HK-2 (cell line): ENCODE results near the gene LRRC15.

Experiments used
- DNase-seq: peaks from one replicate; pipeline ENCODE4 v3.0.0-alpha.2; 2018; ENCODE audit not compliant: unreplicated experiment

Gene LRRC15

DNA sequence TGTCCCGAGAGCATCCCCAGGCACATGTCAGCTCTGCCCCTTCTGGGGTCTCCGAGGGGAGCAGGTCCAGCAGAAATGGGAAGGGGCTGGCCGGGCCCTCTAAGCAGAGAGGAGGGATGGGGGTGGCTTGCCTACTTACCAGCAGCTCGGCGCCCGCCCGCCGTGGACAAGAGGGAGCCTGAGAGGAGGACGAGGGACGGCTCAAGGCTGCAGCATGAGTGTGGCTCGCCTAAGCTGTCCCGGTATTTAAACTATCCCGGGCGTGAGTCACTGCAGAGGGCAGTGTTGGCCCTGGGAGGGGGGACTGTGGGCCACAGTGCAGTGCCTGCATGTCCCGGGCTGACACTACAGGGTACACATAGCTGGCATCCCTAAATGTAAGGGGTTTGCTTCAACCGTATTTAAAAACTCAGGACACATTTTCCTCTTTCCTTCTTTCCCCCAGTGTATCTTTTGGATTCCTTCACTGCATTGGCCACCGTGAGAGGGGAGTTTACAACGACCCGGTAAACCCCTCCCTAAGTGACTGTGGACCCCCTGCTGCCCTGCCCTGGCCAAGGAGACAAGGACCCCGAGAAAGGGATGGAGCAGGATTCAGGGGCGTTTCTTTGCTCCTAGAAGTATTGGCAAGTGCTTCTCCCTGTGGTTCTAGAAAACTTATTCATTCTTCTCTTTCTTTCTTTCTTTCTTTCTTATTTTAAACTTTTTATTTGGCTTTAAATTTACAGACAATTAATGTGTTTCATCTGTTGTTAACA lies at the start of gene LRRC15:
LRRC15 (minus strand) TSS at position 222 of the 758 bp plus-strand sequence. CDS start 8,700 bp downstream, outside the sequence.
- peak; percentile 47 for DNase-seq

DNA sequence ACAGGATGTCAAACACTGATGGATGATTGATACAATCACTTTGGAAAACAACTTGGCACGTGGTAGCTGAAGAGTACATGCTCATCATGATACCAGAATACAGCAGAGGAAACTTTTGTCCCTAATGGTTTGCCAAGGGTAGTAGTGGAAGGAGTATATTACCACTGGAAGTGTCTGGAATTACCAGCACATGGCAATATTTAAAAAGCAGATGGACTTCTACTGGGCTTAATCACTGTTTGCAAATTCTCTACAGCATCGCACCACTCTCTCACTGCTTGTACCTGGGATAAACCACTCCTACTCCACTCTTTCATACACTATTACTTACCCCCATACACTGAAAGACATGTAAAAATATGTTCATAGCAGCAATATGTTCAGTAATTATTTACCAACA lies 49.1 kb upstream of the LRRC15 start:
- DNase-seq, result no peak

DNA sequence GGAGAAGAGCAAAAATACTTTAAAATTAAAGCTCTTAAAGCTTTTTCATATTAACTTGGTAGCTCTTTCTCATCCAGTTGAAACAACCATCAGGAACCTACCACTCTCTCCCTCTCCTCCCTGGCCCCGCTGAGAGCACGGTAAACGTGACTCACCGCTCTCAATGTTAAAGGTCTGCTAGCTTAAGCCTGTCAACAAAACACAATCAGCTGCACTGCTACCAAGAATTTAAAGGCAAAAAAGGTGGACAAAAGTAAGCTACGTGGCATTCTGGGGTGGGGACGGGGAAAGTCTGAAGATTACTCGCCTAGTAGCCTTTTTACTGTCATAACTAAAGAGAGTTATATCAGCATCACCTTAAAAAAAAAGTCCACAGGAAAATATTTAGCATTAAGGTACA lies 37.9 kb upstream of the LRRC15 start:
- peak; percentile 46 for DNase-seq

DNA sequence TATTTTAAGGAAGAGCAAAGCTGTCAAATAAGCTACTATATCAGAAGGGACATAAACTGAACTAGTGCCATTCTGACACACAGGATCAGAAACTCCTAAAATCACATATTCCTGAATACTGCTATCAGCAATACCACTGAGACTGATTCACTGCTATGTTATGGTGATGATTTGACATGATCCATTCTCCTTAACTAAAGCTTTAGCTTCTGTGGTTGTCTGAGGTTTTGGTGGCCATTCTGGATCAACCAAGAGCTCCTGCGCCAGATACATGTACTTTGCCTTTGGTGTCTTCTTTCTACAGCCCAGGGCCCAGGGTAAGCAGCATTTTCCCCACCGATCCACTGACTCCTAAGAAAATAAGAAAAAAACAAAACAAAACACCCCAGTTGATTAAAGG lies 36.2 kb upstream of the LRRC15 start:
- no peak for DNase-seq

DNA sequence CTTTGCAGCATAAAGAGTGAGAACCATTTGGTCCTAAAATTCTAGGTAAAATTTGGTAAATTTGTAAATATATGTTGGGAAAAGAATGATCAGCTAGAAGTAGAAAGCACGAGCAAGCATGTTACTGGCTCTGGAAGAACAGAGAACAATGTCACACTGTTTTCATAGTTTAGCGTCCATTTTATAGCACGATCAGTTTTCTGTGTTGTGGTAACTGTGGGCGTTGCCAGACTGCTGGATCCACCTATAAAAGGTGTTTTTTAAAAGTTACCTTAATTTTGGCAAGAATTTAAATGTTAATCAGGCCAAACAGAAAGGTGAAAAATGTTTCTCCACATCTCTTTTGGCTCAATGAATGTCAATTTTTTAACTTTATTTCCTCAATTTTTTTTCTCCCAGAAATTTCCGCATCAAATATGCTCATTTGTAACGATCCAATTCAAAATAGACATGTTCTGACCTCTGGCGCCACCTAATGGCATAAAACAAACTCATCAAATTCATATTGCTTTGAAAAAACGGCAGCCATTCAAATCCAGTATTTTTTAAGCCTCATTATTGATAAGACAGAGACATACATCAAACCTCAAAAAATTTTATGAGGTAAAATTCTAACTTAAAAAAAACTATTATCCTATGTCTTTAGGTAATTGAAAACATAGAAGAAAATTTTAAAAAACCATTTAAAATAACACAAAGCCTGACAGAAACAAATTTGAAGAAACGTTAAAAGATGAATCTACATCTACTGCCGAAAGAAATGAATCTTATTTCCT lies 35.0 kb upstream of the LRRC15 start:
- DNase-seq, result no peak

DNA sequence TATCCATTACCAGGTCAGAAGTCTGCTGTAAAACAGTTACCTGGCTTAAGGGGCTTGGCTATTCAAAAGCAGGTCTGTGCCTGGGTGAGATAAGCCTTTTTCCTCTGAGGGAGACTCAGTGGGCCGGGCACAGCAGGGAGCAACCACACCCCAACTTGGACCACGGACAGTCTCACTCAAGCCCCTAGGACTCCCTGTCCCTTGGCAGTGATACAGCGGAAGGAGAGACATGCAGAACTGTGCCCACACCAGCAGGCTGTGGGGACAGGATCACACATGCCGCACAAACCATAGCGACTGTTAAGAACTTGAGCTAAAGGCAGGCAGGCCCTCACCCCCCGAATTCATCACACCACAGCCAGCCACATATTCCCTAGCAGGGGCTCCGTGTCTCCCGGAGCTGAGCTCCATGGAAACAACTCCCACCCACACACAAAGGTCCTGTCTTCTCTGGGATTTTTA lies 32.4 kb upstream of the LRRC15 start:
- DNase-seq, result no peak

DNA sequence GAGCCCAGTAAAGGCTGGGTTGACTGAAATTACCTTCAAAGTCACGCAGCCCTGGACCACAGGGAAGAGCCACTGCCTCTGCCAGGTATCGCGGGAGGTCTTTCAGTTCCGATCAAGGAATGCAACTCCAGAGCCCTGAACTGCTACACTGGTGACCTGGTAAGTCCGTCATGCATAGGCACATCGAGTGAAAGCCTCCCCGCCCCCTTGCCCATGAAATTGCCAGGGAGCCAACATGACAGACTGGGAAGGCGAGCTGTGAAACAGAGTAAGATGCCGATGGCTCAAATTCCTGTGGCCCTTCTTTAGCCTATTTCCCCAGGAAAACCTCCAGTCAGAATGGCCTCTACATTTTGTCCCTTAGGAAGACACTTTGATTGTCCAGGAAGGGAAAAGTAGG lies 31.8 kb upstream of the LRRC15 start:
- no peak for DNase-seq

DNA sequence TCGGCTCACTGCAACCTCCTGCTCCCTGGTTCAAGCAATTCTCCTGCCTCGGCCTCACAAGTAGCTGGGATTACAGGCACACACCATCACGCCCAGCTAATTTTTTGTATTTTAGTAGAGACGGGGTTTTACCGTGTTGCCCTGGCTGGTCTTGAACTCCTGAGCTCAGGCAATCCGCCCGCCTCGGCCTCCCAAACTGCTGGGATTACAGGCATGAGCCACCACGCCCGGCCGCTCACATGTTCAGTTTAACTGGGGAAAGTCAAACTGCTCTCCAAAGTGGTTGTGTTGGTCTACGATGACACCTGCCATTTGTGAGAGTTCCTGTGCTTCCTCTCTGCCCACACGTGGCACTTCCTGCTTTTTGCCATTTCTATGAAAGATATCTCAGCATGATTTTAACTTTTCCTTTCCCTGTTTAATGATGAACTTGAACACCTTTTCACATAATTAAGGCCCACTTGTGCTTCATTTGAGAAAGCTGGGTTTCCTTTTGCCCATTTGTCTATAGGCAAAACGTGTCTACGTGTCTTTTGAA lies 30.4 kb upstream of the LRRC15 start:
- DNase-seq, result no peak

DNA sequence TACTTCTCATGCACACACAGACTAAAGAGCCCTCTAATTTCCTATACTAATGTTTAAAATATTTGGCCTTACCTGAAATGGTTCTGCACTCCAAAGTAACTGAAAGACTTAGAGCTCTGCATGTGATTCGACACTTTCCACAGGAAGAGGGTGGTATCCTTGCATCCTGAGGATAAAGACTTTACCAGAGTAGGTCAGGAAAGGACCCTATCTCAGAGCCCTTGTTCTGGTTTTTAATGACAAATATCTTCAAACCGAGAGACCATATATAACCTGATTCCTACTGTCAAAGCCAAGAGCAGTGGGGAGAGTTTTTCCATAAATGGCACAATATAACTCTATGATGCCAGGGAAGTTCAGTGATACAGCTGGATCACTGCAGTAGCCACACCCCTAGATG lies 29.6 kb upstream of the LRRC15 start, which contains the start of gene GP5:
GP5 (minus strand) TSS at position 101 of the 400 bp plus-strand sequence. CDS start 984 bp downstream, outside the sequence.
- DNase-seq, result no peak

DNA sequence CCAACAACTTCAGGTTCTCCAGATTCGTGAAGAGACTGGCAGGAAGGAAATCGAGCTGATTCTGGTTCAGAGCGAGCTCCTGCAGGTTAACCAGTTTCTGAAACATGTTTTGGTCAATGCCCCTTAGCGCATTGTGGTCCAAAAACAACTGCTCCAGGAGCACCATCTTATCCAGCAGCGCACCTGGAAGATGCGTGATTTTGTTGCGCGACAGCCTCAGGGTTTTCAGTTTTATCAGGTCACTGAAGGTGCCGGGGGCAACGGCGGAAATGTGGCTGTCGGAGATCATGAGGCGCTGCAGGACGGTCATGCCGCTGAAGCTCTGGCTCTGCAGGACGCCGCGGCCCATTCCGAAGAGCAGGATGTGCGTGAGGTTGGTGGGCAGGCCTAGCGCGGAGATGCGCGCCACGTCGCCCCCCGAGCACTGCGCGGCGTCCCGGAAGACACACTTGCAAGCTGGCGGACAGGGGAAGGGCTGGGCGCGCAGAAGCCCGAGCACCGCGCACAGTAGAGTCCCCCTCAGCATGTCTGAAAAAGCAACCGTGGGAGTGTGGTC lies 28.3 kb upstream of the LRRC15 start:
- no peak for DNase-seq

DNA sequence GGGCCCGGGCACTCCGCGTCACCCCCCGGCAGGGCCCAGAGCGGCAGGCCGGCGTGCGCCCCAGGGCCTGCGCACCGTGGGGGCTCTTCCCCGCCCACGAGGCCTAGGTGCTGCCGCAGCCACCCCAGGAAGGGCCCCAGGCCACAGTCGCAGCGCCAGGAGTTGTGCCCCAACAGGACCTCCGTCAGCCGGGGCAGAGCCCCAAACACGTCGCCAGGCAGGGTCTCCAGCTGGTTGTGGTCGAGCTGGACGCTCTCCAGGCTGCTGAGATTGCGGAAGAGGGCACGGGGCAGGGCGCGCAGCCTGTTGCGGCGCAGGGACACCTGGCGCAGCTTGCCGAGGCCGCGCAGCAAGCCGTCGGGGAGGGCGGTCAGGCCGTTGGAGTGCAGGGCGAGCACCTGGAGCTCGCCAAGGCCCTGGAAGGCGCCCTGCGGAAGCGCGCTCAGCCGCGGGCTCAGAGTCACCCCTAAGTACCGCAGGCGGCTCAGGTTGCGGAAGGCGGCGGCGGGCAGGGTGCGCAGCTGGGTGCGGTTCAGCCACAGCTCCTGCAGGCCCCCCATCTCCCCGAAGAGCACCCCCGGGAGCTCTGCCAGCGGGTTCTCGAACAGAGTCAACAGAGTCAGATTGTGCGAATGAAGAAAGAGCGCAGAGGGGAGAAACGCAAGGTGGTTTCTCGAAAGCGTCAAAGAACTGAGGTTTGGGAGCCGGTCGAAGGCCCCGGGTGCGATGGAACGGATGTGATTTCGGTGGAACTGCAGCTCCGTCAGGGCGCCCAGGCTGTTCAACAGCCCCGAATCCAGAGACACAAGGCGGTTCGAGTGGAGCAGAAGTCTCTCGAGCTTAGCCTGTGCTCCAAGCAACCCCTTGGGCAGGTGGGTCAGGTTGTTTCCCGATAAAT lies 27.6 kb upstream of the LRRC15 start:
- DNase-seq, result no peak

DNA sequence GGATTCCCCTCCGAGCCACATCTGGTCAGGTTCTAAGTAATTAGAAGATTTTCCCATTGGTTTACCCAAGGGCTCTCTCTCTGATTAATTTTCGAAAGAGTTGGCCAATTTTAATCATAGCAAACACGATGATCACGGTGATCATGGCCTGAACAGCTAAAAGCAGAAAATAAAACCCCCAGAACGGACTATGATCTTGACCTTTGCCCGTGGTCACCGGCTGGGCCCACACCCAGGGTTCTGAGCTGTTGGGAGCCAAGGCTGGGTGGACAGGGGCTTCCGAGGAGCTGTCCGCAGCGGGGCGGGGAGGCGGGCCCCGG lies 27.0 kb upstream of the LRRC15 start:
- no peak for DNase-seq

DNA sequence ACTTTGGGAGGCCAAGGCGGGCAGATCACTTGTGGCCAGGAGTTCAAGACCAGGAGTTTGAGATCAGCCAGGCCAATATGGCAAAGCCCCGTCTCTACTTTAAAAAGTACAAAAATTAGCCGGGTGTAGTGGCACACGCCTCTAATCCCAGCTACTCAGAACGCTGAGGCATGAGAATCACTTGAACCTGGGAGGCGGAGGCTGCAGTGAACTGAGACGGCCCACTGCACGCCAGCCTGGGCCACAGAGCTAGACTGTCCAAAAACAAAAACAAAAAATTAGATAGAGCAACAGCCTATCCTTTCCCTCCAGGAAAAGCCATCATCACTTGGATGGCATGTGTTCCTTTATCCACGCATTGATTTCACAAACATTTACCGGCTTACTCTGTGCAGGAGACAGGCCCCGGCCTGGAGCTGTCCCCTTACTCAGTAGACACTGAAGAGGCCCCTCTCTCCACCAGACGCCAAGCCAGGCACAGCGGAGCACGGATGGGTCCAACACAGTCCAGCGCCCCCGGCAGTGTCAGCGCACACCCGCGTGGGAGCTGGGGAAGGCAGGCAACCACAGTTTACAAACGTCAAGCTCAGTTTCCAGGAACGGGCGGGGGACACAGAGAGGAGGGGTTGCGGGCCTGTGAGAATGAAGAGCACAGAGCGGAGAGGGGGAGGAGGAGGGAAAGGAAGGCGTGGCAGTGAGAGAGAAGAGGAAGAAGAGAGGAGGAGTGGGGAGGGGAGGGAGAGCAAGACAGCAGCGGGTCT lies 26.4 kb upstream of the LRRC15 start:
- DNase-seq, result no peak

DNA sequence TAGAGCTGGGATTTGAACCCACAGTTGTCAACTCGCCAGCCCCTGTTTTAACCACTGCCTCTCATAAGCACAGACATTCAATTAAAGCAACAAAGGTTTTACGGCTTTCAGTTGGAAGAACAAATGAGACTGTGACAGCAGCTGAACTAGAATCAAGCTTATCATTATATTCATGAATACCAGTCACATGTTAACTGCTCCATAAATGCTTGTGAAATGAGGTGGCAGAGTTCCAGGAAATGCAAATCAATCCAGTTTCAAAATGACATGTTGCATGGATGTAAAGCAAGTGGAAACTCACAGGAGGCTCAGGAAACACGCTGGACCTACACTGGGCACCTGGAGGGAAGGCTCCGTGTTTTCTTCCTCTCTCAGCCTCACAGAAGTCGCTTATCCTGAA lies 25.7 kb upstream of the LRRC15 start:
- no peak for DNase-seq

DNA sequence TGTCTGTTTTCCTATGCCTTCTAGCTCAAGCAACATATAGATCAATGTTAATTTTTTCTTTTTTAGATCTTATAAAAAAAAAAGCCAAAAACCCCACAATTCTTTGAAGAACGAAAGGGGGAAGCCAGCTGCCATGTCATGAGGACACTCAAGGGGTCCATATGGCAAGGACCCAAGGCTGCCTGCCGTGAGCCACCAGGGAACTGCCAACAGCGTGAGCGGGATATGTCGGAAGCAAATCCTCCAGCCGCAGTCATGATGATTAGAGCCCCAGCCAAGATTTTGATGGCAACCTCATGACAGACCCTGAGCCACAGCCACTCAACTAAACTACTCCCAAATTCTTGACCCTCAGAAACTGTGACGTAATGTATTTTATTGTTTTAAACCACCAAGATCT lies 23.0 kb upstream of the LRRC15 start:
- no peak for DNase-seq

DNA sequence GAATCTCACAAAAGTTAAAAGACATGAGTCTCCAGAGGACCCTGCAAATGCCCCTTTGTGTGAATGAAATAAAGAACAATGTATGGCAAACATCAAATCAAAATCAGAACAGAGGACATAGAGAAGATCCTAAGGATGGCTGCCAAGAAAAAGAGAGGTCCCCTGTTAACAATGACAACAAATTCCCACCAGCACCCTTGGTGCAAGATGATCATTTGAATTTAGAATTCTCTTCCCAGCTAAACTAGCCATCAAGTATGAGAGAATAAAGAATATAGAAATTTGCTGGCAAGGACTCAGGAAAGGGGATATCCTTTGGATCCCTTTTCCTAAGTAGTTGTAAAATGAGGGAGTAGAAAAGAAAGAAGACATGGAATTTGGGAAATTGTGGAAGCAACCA lies 21.3 kb upstream of the LRRC15 start:
- DNase-seq, result no peak

DNA sequence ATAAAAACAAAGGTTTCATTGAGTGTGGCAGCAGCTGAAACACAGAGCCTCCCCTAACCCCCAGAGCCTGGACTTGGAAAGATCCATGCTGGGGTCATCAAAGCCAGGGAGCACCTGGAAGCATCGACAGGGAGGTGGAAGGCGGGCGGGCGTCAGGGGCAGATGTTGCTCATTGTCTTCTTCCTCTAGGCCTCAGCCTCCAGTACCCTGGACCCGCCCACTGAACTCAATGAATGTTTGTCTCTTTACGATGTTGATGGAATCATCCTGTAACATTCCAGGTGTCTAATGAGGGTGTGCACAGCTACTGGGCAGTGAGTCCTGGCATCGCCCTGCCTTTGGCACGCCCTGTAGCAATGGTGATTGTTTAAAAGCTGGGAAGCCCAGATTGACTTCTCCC lies 19.7 kb upstream of the LRRC15 start:
- no peak for DNase-seq

DNA sequence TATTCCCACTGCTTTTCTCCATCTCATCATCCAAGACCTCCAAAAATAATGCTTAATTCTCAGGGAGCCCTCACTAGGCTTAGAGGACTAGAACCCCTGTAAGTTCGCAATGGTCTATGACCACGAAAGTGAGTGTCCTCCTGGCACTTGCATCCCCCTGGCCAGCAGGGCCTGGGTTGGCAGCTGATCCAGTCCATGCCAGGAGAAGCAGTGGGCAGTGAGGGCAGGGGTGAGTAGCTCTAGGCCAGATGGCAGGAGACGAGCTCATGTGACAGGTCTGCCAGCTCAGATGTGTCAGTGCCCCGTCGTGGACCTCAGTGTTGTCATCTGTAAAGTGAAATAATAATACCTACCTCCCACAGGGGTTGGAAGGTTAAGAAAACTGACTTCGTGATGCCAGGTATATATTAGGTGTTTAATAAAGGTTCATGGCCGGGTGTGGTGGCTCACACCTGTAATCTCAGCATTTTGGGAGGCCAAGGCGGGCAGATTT lies 18.4 kb upstream of the LRRC15 start:
- no peak for DNase-seq

DNA sequence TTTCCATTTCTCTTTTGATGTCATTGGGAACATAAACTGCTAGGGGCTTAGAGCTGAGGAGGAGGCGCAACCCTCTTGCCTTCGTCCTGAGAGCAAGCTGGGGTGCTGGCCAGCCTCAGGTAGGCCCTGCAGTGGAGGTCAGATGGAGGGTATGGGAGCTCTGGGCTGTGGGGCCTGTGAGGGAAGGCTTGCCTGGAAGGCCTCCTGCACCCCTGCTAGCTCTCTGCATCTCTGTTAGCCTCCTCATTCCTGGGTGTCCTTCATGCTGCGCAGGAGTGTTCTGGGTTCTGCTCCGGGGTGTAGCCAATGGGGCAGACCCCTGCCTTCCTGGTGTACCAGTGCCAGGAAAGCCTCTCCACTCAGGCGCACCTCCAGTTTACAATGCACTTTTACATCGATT lies 17.7 kb upstream of the LRRC15 start:
- DNase-seq, result no peak

DNA sequence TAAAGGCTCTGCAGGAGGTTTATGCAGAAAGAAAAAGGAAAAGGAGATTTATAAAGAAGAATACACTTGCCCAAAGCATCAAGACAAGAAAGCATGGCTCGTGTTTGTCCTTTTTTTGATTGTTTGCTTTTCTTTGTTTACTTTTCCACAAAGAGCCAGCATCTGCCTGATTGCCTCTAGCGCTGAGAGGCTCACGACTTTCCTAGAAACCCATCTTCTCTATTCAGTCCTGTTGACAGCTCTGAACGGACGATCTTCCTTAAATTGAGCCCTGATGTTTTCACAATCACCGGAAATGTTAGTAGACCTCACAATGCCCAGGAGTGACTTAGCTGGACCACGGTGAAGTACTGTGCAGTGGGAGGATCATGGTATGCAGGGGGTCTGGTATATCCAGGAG lies 17.1 kb upstream of the LRRC15 start:
- DNase-seq, result no peak

DNA sequence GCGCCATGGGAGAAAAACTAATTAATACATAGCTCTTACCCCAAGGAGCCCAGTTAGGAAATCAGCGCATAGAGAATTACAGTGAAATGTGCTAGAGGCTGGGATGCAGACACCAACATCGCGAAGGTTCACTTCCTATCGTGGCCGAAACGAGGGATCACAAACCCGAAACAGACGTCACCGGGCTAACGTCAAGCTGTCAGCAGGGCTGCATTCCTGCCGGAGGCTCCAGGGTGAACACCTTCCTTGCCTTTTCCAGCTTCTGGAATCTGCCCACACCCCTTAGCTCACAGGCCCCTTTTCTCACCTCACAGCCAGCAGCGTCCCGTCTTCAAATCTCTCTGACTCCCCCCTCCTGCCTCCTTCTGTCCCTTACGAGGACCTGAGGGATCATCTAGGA lies 16.5 kb upstream of the LRRC15 start:
- no peak for DNase-seq
